Right kidney (tissue), 9 donors: ENCODE results near the gene CCDC127.
"Not testable (repeated sequence)": the region's sequence is repeated elsewhere in the genome, so short reads cannot be mapped to it uniquely, and the experiment has no call there.

Source experiments
- DNase-seq: peaks from one replicate; pipeline ENCODE4 v3.0.0-alpha.2; 2016
- long read RNA-seq, 8 donors: transcript quantifications; one replicate each; lab custom pipeline, GENCODE V29; 2026

The CCDC127 gene, protein sequence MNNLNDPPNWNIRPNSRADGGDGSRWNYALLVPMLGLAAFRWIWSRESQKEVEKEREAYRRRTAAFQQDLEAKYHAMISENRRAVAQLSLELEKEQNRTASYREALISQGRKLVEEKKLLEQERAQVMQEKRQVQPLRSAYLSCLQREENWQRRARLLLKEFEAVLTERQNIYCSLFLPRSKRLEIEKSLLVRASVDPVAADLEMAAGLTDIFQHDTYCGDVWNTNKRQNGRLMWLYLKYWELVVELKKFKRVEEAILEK
- long read RNA-seq, donor 1, full-length matches to known transcripts: 16 of 16 reads
- long read RNA-seq, donor 1, partial matches to known transcripts: 0 of 16 reads
- long read RNA-seq, donor 1, other reads (novel, unspliced or antisense): 0 of 16 reads
- long read RNA-seq, donor 2, full-length matches to known transcripts: 17 of 17 reads
- long read RNA-seq, donor 2, partial matches to known transcripts: 0 of 17 reads
- long read RNA-seq, donor 2, other reads (novel, unspliced or antisense): 0 of 17 reads
- long read RNA-seq, donor 3, full-length matches to known transcripts: 8 of 8 reads
- long read RNA-seq, donor 3, partial matches to known transcripts: 0 of 8 reads
- long read RNA-seq, donor 3, other reads (novel, unspliced or antisense): 0 of 8 reads
- long read RNA-seq, donor 4, full-length matches to known transcripts: 11 of 11 reads
- long read RNA-seq, donor 4, partial matches to known transcripts: 0 of 11 reads
- long read RNA-seq, donor 4, other reads (novel, unspliced or antisense): 0 of 11 reads
- long read RNA-seq, donor 5, full-length matches to known transcripts: 15 of 15 reads
- long read RNA-seq, donor 5, partial matches to known transcripts: 0 of 15 reads
- long read RNA-seq, donor 5, other reads (novel, unspliced or antisense): 0 of 15 reads
- long read RNA-seq, donor 6, full-length matches to known transcripts: 12 of 12 reads
- long read RNA-seq, donor 6, partial matches to known transcripts: 0 of 12 reads
- long read RNA-seq, donor 6, other reads (novel, unspliced or antisense): 0 of 12 reads
- long read RNA-seq, donor 7, full-length matches to known transcripts: 15 of 15 reads
- long read RNA-seq, donor 7, partial matches to known transcripts: 0 of 15 reads
- long read RNA-seq, donor 7, other reads (novel, unspliced or antisense): 0 of 15 reads
- long read RNA-seq, donor 8, full-length matches to known transcripts: 14 of 14 reads
- long read RNA-seq, donor 8, partial matches to known transcripts: 0 of 14 reads
- long read RNA-seq, donor 8, other reads (novel, unspliced or antisense): 0 of 14 reads

DNA sequence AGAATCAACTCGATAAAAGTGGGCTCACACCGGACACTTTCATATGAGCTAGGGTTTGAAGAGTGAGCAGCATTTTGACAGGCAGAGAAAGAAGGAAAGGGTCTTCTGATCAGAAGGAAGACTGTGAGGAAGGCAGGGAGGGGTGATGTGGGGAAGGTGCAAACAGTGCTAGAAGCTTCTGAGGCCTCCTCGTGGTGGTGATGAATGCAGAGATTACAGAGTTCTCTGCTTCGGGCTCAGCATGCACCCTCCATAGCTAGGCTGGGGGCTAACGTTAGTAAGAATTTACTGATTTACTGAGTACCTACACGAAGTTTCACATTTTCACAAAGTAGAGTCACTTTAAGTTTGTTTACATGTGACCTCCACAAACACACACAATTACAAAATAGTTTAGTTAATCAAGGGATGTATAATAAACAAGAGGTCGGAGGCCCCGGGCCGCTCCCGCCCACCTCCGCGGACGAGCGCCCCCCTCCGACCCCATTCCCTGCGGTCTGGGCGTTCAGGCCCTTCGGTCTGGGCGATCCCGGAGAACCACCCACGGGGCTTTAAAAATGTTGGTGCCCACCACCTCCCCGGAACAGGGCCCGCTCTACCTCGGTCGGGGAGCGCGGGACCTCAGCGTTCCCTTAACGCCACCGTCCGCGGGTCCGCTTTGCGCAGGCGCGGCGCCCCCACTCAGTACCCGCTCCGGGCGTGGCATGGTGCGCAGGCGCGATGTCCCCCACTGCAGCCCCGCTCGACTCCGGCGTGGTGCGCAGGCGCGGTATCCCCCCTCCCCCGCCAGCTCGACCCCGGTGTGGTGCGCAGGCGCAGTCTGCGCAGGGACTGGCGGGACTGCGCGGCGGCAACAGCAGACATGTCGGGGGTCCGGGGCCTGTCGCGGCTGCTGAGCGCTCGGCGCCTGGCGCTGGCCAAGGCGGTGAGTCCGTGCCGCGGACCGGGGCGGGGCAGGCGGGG lies at the start of gene CCDC127, which contains the start of gene SDHA:
Gene CCDC127 (minus strand): TSS at position 660 of the 963 bp plus-strand sequence. CDS start 1,304 bp downstream, outside the sequence.
Gene SDHA (plus strand): TSS at position 827 of the 963 bp plus-strand sequence. CDS start 36 bp downstream, at position 863.
- DNase-seq: peak; percentile 97

DNA sequence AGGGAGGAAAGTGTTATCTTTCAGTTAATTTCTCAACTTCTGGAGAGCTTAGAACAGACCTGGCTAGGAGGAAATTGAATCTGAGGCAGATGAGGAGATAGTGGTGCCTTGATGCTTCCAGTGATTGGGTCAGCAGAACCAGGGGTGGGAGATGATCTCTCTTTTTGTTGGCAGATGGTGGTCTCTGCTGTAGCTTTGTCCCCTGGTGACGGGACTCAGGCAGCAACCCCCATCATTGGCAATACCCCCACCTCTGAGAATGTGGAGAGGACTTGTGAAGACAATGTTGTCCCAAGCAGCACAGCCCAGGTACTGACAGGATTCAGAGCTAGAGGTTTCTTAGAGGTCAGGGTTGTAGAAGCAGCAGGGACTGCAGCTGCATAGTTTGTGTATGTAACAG lies 49.8 kb upstream of the CCDC127 start:
- no peak for DNase-seq

DNA sequence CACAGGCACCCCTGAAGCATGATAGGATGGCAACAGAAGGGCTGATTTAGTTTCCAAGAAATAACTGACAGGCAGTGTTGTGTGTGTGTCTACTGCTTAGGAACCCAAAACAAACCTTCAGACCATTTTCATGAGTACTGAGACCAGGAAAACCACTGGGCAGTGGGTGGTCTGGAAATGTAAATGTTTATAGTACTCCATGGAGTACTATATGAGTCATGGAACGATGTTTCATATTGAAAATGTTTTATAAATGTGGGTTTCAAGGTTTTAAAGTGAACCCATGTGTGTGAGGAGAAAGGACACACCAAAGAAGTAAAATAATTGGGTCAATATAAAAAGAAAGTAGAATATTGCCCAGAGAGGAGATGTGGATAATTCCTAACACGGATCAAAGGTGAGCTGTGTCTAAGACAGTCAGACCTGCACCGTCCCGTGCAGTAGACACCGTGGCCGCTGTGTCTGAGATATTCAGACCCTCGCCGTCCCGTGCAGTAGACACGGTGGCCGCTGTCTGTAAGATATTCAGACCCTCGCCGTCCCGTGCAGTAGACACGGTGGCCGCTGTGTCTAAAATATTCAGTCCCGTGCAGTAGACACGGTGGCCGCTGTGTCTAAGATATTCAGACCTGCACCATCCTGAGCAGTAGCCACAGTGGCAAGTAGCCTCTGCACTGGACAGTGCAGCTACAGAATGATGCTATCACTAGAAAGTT lies 48.5 kb upstream of the CCDC127 start:
- not testable (repeated sequence) for DNase-seq

DNA sequence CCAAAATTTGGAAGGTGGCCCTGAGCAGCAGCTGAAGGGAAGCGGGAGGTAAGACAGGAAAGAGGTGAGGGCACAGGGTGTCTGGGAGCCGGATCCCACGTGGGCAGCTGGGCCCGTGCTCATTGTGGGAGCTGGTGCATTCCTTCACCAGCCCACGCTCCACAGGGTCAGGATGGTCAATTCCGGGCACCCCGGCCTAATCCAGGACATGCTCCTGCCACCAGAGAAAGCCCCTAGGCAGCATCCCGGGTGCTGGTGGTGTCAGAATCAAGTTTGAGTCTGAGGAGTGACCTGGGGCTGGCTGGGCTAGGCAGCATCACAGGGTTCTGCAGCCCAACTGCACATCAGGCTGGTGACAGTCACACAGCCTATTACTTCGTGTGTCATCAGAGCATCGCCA lies 46.4 kb upstream of the CCDC127 start:
- DNase-seq: no peak

DNA sequence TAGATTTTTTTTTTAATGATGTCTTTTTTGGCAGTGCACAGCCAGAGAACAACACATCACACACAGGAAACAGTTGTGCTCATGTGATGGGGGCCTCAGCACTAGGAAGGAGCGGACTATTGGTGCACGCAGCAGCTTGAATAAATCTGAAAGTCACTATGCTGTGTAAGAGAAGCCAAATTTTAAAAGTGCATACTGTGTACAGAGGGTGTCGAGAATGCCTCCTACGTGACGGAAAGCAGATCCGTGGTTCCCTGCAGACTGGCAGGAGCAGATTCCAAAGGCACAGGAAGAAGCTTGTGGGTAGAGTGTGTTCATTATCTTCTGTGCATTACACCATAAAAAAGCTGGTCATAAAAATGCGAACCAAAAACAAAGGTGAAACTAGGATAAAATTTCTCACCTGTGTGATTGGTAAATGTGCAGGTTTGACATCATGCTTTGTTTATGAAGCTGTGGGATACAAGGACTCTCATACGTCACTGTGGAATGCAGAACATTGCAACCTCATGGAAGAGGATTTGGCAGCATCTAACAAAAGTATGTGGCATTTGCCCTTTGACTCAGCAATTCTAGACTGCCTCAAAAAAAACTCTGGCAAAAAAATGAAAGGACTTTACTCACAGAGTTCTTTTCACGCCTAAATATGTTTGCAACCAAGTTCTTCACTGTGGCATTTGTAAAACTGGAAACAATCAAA lies 45.5 kb upstream of the CCDC127 start:
- not testable (repeated sequence) for DNase-seq

DNA sequence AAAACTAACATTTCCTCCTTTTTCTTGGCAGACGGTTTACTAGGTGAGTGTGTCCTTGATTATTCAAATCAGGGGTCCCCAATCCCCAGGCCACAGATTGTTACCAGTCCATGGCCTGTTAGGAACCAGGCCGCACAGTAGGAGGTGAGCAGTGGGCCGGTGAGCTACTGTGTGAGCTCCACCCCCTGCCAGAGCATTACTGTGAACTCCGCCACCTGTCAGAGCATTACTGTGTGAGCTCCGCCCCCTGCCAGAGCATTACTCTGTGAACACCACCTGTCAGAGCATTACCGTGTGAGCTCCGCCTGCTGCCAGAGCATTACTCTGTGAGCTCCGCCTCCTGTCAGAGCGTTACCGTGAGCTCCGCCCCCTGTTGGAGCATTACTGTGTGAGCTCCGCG lies 39.2 kb upstream of the CCDC127 start:
- DNase-seq: no peak

DNA sequence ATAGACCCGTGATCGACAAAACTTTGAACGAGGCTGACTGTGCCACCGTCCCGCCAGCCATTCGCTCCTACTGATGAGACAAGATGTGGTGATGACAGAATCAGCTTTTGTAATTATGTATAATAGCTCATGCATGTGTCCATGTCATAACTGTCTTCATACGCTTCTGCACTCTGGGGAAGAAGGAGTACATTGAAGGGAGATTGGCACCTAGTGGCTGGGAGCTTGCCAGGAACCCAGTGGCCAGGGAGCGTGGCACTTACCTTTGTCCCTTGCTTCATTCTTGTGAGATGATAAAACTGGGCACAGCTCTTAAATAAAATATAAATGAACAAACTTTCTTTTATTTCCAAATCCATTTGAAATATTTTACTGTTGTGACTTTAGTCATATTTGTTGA lies 38.4 kb upstream of the CCDC127 start:
- DNase-seq: not testable (repeated sequence)

DNA sequence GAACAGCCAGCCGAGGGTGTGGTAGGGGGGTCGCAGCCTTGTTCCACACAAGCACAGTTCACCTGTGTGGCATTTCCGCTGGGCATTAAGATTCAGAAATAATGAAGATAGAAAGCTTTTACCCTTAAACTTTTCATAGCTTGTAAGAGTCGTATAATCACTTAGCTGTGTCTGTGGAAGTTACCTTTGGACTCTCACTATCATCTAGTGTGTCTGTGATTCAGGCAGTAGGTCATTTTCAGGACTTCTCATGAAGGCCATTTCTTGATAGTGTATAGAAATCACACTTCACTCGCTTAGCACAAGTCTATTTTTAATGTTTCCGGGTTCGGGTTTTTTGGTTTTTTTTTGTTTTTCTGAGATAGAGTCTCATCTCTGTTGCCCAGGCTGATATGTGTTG lies 37.2 kb upstream of the CCDC127 start:
- DNase-seq: not testable (repeated sequence)

DNA sequence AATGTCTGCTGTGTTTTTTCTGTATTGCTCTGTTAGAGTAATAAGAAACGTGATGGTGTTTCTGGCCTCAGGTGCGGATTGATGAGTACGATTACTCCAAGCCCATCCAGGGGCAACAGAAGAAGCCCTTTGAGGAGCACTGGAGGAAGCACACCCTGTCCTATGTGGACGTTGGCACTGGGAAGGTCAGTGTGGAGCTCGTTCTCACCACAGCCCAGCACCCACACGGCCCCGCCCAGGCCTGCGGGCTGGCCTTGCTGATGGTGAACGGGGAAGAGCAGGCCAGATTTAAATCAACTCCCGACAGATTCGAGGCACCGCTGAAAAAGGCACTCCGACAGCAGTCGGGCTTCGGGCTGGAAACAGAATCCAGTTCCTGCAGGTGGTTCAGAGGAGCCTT lies 36.4 kb upstream of the CCDC127 start:
- not testable (repeated sequence) for DNase-seq

DNA sequence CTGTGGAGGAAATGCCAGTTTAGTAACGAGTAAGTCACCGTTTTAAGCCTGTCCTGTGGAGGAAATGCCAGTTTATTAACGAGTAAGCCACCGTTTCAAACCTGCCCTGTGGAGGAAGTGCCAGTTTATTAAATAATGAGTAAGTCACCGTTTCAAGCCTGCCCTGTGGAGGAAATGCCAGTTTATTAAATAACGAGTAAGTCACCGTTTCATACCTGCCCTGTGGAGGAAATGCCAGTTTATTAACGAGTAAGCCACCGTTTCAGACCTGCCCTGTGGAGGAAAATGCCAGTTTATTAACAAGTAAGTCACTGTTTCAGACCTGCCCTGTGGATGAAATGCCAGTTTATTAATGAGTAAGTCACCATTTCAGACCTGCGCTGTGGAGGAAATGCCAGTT lies 34.6 kb upstream of the CCDC127 start:
- DNase-seq: no peak

DNA sequence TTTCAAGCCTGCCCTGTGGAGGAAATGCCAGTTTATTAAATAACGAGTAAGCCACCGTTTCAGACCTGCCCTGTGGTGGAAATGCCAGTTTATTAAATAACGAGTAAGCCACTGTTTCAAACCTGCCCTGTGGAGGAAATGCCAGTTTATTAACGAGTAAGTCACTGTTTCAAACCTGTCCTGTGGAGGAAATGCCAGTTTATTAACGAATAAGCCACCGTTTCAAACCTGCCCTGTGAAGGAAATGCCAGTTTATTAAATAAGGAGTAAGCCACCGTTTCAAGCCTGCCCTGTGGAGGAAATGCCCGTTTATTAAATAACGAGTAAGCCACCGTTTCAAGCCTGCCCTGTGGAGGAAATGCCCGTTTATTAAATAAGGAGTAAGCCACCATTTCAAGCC lies 34.0 kb upstream of the CCDC127 start:
- not testable (repeated sequence) for DNase-seq

DNA sequence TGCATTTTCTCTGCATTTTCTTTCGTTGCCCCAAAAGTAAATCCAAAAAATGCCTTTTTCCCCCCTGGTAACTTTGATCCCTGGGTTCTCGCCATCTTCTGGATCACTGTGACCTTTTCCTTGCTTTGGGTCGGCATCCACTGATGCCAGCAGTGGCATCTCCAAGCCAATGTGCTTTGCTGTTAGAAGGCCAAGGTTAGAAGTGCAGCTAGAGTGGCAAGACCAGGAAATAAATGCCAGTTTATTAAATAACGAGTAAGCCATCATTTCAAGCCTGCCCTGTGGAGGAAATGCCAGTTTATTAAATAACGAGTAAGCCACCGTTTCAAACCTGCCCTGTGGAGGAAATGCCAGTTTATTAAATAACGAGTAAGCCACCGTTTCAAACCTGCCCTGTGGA lies 33.6 kb upstream of the CCDC127 start:
- not testable (repeated sequence) for DNase-seq

DNA sequence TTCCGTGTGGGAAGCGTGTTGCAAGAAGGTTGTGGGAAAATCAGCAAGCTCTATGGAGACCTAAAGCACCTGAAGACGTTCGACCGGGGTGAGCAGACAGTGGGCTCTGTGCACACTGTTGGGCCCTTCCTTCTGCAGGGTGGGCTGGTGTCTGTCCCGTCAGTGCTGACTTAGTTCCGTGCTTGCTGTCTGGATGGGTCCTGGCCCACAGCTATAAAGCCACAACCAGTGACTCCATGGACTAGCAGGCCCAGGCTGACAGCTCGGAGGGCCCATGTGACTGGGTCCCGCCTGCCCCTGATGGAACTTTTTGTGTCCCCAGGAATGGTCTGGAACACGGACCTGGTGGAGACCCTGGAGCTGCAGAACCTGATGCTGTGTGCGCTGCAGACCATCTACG lies 33.1 kb upstream of the CCDC127 start:
- DNase-seq: not testable (repeated sequence)

DNA sequence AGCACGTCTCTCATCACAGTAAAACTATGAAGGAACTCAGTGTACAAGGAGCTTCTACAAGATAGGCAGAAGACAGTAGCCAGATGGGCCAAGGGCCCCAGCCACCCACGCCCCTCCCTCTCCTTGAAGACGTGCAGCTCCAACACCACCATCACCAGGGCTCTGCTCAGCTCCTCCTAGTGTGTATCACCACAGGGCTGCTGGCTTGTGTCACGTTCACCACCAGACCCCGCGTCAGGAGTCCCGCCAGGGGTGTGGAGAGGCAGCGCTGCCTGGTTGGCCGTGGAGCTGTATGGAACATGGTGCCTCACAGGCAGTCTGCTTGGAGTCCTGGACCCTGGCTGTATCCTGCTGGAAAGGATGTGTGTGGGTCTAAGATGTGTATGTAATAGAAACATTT lies 32.4 kb upstream of the CCDC127 start:
- DNase-seq: not testable (repeated sequence)

DNA sequence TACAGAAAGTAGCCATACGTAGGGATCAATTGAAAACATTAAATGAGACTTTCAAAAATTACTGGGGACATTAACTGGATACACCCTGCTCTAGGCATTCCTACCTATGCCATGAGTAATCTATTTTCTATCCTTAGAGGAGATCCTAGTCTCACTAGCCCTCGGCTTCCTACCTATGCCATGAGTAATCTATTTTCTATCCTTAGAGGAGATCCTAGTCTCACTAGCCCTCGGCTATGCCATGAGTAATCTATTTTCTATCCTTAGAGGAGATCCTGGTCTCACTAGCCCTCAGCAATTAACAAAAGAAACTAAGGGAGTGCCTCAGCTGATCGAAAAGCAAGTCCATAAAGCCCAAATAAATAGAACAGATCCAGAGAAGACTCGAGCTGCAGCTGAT lies 27.8 kb upstream of the CCDC127 start:
- DNase-seq: not testable (repeated sequence)

DNA sequence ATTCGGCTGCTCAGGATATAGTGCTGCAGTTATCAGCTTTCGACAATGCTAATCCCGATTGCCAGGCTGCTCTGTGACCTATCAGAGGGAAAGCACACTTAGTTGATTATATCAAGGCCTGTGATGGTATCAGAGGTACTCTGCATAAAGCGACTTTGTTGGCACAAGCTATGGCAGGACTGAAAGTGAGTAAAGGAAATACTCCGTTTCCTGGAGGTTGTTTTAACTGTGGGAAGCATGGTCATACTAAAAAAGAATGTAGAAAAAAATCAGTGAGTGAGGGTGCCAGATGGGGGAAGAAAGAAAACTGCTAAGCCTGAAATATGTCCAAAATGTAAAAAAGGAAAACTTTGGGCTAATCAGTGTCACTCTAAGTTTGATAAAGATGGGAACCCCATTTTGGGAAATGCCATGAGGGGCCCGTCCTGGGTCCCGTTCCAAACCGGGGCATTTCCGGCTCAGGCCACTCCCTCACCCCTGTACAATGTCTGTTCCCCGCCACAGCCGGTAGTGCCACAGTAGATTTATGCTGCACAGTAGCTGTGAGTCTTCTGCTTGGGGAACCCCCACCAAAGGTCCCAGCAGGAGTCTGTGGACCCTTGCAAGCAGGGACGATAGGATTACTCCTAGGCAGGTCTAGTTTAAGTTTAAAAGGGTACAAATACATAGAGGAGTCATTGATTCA lies 25.9 kb upstream of the CCDC127 start:
- not testable (repeated sequence) for DNase-seq

DNA sequence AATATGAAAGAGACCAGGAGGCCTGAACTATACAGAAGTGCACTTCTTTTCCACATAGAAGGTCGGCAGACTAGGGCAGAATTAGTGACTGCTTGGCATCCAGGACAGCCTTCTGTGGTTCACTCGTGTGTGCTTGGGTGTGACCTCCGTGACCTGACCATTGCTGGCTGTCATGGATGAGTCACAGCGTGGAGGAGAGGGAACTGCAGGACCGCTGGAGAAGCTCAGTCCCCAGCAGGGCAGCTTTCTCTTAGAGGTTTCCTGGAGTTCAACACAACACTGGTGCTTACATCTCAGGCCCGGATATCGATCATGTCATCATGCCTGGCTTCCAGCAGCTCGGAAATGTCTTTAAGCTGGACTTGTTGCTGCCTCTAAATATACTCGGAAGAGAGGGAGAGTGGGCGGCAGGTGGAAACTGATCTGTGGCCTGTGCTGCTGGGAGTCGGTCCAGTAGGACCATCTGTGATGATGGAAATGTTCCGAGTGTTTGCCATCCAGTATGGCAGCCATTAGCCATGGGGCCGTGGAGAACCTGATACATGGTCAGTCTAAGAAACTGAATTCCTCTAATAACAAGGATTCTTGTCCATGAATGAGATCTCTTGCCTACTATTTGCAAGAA lies 23.2 kb upstream of the CCDC127 start:
- DNase-seq: not testable (repeated sequence)

DNA sequence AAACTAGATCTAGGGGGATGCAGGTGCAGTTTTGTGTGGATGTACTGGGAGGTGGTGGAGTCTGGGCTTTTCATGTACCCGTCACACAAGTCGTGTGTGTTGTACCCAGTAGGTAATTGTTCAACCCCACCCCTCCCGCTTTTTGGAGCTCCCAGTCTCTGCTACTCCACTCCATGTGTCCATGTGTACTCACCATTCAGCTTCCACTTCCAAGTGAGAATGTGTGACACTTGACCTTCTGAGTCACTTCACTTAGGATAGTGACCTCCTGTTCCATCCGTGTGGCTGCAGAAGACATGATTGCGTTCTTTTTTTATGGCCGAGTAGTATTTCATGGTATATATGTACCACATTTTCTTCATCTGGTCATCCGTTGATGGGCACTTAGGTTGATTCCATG lies 22.6 kb upstream of the CCDC127 start:
- not testable (repeated sequence) for DNase-seq
